HG02610 (cell line): ENCODE results near the gene SMIM12.
"Not testable (repeated sequence)": the region's sequence is repeated elsewhere in the genome, so short reads cannot be mapped to it uniquely, and the experiment has no call there.

Experiments used
- ATAC-seq: cut with Tn5 transposase; IDR thresholded peaks from one replicate; pipeline ENCODE4 v1.9.1; 2021; ENCODE audit warnings: mild to moderate bottlenecking, moderate library complexity; ENCODE audit not compliant: unreplicated experiment

SMIM12 gene

DNA sequence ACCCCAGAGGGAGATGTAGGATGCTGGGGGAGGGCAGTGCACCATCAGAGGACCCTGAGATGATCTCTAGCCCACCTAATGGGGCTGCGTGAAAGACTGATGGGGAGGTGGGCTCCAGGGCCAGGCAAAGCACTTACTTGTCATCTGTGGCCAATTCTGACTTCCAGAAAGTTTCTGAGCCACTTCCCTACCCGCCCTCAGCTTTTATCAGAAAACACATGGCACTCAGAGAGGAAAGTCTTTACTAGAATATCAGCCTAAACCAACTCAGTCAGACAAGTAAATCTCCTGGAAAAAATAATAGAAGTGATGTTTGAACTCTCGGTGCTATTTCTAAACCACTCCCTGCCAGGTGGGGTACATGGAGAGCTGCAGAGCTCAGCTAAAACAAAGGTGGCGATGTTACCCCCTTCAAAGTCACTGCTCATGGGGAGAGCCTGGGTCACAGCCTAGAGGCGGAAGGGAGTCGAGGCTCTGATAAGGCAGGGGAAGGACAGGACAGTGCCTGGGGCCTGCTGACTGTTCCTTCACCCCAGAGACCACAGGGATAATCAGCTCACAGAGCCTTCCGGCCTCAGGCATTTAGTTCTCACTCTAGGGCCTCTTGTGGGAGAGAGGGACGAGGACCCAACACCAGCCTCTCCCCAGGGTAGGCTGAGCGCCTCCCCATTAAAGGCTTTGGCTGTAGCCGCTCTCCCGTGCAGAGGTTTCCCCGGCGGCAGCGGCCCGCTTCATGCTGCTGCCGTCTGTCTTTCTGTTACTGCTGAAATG, 14.2 kb downstream of the SMIM12 start:
- ATAC-seq: no peak

DNA sequence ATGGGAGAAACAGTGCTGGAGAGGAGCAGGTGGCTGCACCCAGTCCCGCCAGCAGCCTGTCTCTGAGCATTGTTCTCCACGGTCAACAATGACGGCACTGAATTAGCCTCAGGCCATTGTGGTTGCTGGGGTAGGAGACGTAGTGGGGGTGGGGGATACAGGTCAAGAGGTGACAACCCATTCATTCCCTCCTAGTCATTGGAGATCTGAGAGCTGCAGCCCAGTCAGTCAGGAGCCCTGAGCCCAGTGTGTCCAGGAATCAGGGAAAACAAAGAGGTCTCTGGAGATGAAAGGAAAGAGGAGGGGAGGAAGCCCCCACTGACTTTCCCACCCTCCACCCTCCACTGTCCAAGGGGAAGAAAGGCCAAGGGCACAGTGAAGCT, 15.3 kb downstream of the SMIM12 start:
- no peak for ATAC-seq

DNA sequence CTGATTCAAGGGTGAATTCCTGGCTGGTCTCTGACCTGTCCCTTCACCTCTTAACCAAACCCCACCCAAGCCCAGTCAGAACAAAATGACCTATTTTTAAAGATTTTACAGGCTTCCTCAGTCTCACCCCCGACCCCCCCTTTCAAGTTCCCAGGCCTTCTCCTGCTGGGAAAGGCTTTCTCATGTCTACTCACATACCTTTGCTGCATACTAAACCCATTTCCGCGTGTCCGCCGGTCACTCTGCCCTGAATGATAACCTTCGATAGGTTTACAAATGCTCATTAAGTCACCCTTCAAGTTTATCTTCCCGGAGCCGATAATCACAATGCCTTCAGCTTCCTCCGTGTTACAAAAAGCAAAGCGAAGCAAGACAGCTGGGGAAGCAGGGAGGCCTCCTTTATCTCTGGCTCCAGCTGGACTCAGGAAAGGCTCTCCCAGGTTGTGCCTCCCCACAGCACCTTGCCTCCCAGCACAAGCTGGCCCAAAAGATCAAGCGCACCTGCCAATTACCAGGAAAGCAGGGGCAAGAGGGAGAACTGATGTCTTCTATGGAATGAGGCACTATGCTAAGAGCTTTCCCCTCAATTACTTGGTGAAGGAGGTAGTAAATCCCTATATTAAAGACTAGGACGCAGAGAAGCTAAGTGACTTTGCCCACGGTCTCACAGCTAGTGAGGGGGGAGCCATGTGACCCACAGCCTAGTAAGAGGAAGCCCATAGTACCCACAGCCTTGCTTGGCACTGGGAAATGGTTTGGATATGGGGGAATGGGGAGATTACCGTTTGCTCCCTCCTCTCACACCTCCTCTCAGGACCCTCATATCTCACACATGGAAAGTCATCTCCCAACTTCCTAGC, 15.9 kb downstream of the SMIM12 start:
- ATAC-seq: no peak

DNA sequence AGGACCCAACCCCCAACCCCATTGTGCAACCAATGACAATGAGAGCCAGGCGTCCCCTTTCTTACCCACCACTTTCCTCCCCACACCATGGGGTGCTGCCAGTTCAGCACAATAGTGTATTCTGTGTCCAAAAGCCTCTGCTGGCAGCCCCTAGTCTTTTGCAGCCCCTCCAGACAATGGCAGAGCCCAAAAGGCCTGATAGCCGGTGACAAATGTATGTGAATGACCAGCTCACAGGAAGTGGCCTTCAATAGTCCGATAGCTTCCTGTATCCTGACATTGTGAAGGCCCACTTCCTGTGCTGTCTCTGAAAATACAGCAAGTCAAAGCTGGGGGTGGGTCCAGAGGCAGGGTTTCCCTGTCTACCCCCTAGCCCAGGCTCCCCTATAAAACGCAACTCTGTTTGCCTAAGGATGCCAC, 16.6 kb downstream of the SMIM12 start:
- no peak for ATAC-seq

DNA sequence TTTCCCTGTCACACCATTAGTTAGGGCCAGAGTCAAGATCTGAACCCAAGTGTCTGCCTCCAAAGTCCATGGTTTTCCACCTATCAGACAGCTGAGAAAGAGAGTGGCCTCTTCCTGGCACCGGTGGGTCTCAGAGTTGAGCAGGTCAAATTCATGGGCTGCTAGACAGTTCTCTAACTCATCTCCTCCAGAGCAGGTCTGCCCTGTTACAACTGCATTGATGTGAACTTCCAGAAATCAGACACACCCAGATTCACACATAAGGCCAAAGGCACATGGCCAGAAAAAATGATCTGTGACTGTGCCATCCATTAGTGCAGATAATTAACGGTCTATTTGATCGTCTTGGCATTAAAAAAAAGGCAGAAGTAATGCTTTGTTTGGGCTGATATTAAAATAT, 17.5 kb downstream of the SMIM12 start:
- ATAC-seq: no peak

DNA sequence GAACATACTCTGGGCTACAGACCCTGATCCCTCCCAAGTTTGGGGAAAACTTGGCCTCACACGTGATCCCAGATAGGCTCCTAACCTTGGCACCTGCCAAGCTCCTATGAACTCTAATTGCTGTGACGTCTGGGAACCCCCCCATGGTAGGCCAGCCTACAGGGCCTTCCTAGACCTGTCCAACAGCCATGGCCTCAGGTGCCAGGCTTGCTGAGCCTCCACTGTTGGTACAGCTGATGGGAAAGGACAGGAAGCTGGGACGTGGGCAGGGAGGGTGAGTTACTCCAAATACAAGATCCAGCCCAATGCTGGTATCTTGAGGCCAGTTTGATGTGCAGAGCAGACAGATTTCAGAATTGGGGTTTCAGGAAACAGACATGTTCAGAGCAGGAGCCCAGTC, 19.1 kb downstream of the SMIM12 start:
- ATAC-seq: no peak

DNA sequence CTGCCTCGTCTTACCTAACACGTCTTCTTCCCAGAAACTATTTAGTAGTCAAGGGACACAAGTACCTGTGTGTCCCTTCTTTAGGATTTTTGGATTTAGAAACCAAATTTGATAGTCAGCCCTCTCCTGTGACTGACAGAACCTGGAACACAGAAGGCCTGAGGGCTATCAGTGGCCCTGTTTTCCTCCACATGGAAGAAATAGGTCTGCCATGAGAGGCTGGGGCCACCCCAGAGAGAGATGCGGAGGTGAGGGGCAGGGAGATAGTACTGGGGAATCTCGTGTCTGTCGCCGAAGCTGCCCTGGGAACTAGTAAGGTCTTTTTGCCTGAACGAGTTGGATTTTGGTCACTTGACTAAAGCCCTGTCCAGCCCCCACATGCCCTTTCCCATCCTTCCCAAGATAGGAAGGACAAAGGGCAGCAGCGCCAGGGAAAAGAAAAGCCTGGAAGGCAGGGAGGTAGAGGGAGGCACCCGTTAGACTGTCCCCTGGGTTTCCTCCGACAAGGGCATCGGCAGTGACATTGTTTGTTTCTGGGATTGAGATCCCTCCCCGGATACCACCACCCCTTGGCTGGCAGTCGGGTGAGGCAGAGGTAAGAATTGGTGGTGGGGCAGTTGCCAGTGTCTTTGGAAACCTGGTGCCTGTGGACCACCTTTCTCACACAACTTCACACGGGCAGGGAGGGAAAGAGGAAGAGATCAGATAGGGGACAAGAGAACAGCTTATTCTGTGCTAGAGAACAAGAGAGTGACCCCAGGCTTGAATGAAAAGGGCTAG, 19.8 kb downstream of the SMIM12 start:
- ATAC-seq: no peak

DNA sequence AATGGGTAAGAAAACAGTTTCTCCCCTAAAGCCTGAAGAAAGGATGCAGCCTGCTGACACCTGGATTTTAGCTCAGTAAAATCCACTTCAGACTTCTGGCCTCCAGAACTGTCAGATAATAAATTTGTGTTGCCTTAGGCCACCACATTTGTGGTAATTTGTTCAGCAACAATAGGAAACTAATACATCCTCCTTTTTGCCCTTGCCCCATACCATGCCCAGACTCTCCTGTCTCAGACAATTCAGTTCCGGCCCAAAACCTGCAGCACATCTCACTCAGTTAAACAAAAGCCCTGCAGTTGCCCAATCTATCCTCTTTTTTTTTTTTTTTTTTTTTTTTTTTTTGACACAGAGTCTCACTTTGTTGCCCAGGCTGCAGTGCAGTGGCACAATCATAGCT, 25.8 kb downstream of the SMIM12 start:
- no peak for ATAC-seq

DNA sequence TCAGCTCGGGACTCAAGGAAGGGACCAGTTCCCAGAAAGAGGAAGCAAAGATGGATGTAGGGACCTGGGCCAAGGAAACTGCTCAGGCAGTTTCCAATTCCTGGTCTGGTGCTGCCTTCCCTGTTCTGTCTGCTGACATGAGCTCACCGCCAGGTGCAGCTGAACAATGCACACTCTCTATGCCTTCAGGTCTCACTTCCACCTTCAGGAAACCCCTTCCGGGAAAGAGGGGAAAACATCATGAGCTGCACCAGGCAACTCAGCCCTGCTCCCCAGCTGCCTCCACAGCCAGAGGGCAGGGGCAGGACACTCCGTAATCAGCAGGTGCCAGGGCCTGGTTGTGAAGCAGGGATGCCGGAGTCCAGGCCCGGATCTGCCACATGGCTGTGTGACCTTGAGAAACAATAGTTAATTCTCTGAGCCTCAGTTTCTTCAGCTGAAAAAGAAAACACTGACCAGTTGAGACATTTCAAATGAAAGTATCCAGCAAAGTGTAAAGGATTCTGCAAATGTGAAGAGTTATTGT, 27.8 kb downstream of the SMIM12 start:
- no peak for ATAC-seq

DNA sequence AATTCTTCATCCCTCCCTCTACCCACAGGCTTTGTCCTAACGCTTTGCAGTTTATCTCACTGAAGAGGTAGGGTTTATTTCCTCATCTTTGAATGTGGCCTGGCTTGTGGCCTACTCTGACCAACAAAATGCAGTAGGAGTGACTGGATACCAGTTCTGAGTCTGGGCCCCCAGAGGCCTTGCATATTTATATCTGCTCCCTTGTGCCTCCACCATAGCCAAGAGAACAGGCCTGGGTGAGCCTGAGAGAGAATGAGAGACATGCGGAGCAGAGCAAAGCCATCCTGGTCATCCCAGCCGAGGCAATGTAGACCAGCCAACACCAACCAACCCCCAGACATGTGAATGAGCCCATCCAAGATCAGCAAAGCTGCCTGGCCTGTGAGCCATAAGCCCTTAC, 30.3 kb downstream of the SMIM12 start:
- ATAC-seq: no peak

DNA sequence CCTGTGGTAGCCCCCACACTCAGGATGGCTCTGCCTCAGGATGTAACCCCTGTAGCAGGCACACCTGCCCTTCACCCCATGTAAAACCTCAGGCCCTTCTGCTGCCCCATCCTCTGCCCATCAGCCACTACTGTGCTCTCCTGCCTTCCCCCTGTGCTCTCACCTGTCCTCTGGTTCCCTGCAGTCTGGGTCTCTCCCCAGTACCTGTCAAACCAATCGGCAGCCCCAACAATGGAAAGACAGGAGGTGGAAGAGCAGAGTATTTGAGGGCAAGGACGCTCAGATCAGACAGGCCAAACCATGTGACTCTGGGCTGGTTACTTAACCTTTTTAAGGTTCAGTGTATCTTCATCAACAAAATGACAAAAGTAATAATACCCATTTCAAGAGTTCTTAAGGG, 30.9 kb downstream of the SMIM12 start:
- ATAC-seq: no peak

DNA sequence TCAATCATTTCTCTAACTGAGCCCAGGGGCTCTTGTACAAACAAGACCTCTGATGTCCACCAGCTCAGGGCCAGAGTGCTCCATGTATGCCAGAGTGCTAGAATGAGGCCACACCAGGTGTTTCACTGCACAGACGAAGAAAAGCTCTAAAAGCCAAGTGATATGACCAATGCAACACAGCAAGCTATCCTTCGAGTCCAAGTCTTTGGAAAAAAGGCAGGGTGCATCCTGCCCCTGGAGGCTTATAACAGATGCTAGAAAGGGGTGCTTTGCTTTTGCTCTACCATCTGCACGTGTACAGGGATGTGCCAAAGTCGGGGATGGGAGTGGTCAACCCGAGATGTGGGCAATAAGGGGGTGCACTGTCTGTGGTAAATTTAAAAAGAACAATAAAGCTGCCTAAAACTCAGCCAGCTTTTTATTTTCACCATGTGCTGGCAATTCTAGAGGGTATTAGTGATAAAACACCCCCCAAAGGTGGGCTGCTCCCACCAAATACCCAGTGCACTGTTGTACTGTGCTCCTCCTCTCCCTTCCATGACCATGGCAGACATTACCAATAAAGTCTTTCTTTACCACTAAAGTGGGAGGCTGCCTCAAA, 32.1 kb downstream of the SMIM12 start:
- ATAC-seq: no peak

DNA sequence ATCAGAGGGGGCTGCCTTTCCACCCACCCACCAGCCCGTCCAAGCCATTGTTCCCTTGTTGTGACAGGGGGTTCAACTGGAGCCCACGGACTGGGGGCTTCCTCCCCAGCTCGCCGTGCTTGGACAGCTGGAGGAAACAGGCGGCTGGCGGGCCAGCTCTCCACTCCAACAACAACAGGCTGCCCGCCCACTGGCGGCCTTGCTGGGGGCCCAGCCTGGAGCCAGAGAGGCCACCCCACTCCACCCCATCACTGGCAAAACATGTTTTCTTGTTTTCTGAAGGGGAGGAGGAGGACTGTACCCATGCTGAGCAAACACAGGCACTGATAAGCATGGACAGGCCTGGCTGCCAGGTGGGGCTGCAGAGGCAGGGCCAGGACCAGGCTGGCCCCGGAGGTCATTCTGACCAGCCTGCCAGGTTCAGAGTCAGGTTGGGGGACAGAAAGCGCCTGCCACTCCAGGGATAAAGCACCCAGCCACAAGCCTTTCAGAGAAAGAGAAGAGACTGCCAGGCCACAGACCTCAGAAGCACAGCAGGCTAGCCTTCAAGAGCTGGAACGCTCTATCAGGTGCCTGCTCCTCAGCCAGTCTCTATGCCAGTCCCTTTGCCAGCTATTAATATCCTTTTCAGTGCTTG, 34.0 kb downstream of the SMIM12 start:
- ATAC-seq: no peak

DNA sequence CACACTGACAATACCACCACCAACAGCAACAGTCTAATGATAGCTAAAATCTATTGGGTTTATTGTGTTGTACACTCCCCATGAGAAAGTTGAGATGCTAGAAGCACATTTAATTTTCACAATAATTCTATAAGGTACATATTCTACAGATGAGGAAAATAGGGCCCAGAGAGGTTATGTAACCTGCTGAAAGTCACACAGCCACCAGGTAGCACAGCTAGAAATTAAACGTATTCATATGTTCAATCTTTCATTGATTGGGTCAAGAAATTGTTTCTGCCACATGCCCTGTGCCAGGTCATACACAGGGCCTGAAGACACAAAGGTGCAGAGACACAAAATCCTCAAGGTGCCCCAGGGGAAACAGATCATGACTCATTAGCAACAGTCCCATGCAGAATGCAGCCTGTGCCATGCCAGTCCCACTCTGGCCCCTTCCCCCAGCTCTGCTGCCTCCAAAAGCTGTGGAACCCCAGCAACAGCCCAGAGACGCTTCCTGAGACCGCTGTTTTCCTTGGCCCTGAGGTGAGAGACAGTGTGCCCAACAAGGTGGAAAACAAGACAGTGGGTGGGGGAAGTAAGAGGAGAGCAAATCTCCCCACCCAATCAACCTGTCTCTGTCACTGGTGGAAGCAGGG, 34.6 kb downstream of the SMIM12 start:
- ATAC-seq: no peak

DNA sequence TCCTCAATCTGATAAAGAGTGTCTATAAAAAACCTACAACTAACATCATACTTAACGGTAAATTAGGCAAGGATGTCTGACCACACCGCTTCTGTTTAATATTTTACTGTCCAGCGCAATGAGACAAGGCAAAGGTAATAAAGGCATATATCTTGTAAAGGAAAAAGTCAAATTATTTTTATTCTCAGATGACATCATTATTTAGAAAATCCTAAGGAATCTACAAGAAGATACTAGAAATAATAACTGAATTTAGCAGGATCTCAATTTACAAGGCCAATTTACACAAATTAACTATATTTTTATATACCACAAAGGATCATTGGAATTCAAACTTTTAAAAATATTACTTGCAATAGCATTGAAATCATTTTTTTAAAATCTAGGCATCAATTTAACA, 37.3 kb downstream of the SMIM12 start:
- ATAC-seq: no peak

DNA sequence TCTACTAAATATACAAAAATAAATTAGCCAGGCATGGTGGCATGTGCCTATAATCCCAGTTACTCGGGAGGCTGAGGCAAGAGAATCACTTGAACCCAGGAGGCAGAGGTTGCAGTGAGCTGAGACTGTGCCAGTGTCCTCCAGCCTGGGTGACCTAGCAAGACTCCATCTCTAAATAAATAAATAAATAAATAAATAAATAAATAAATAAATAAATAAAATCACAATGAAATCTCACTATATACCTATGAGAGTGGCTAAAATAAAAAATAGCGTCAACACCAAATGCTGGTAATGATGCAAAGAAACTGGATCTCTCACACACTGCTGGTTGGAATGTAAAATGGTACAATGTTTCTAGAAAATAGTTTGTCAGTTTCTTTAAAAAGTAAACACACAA, 40.7 kb downstream of the SMIM12 start:
- not testable (repeated sequence) for ATAC-seq

DNA sequence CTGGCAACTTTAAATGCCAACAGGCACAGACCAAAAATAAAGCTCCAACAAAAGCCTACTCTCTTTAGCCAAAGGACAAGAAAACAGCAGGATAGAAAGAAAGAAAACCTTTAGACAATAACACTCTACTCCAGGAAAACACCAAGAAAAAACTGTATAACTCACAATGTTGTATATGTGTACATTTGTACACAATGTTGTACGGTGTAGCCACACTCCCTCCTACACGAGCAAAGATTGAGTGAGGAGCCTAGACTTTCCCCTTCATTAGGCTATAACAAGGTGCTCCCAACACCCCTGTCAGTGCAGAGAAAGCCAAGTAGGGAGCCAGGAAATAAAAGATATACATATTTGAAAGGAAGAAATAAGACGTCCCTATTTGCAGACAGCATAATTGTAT, 42.8 kb downstream of the SMIM12 start:
- no peak for ATAC-seq

DNA sequence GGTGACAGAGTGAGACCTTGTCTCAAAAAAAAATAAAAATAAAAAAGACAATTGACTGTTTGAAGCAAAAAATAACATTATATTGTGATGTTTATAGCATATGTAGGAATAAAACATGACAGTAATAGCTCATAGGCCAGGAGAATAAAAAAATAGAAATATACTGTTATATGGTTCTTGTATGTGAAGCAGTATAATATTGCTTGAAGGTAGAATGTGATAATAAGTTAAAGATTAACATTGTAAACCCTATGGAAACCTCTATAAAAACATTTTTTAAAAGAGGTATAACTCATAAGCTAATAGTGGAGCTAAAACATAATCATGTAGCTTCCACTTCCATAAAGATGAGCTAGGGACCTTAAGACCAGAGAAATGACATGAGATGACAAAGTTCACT, 43.2 kb downstream of the SMIM12 start:
- ATAC-seq: no peak

DNA sequence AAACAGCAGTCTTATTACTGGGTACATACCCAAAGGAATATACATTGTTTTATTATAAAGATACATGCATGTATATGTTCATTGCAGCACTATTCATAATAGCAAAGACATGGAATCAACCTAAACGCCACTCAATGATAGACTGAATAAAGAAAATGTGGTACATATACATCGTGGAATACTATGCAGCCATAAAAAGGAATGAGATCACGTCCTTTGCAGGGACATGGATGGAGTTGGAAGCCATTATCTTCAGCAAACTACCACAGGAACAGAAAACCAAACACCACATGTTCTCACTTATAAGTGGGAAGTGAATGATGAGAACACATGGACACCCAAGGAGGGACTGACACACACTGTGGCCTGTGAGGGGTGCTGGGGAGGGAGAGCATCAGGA, 48.8 kb downstream of the SMIM12 start:
- ATAC-seq: not testable (repeated sequence)
